ENCODE data around the gene RFK. TPM values are rescaled to one million over a fixed set of nuclear protein-coding genes. Genes with fewer than 3 reads are reported as not detected.

Gene RFK
- total RNA-seq, 4 donors from 2014 or later: 18.0 to 48.3 (median 24.9) TPM

GRCh38 chr9:76415154-76415553 is 20.9 kb upstream of the RFK start:
- H3K9me3 ChIP-seq: no peaks in the 10 kb centered on the region
- no peaks in the 10 kb centered on the region for H3K36me3 ChIP-seq
- TF ChIP-seq, protein P1, sequence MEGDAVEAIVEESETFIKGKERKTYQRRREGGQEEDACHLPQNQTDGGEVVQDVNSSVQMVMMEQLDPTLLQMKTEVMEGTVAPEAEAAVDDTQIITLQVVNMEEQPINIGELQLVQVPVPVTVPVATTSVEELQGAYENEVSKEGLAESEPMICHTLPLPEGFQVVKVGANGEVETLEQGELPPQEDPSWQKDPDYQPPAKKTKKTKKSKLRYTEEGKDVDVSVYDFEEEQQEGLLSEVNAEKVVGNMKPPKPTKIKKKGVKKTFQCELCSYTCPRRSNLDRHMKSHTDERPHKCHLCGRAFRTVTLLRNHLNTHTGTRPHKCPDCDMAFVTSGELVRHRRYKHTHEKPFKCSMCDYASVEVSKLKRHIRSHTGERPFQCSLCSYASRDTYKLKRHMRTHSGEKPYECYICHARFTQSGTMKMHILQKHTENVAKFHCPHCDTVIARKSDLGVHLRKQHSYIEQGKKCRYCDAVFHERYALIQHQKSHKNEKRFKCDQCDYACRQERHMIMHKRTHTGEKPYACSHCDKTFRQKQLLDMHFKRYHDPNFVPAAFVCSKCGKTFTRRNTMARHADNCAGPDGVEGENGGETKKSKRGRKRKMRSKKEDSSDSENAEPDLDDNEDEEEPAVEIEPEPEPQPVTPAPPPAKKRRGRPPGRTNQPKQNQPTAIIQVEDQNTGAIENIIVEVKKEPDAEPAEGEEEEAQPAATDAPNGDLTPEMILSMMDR (IDR thresholded peaks at IDR 0.05): no peak
- TF ChIP-seq POLR2A (IDR thresholded peaks at IDR 0.05): no peak
- no peaks in the 10 kb centered on the region for H3K27me3 ChIP-seq
- H3K27ac ChIP-seq: no peak overlapping the region
- no peak for DNase-seq
- H3K4me1 ChIP-seq: no peaks in the 10 kb centered on the region
- no peak overlapping the region for H3K4me3 ChIP-seq

DNA sequence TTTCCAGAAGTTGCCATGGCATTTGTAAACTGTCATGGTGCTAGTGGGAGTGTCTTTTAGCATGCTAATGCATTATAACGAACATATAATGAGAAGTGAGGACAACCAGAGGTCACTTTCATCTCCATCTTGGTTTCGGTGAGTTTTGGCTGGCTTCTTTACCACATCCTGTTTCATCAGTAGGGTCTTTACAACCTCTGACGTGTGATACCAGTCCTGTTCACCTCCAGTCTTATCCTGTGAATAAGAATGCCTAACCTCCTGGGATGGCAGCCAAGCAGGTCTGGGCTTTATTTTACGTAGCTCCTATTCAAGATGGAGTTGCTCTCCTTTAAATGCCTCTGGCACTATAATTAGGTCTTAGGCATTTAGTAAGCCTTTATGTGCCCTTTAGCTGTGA is 20.4 kb upstream of the RFK start:
- Histone ChIP-seq H3K4me3 (no peak overlapping the region), H3K36me3 (no peaks in the 10 kb centered on the region), H3K9me3 (no peaks in the 10 kb centered on the region), H3K27ac (no peak overlapping the region), H3K4me1 (no peaks in the 10 kb centered on the region), H3K27me3 (no peaks in the 10 kb centered on the region)
- no peak for TF ChIP-seq POLR2A (IDR thresholded peaks at IDR 0.05)
- TF ChIP-seq, protein P1 (IDR thresholded peaks at IDR 0.05): no peak
- DNase-seq: no peak

DNA sequence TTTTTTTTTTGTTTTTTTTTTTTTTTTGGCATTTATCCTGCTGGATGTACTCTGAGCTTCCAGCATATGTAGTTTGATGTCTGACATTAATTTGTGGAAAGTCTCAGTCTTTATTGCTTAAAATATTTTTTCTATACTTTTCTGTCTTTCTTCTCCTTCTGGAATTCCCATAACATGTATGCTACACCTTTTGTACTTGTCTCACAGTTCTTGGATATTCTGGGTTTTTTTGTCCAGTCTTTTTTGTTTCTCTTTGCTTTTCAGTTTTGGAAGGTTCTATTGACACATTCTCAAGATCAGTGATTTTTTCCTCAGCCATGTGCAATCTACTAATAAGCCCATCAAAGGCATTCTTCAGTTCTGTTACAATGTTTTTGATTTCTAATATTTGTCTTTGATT is 19.4 kb upstream of the RFK start:
- no peak for DNase-seq
- no peak overlapping the region for H3K27ac ChIP-seq
- no peaks in the 10 kb centered on the region for H3K36me3 ChIP-seq
- no peaks in the 10 kb centered on the region for H3K27me3 ChIP-seq
- H3K9me3 ChIP-seq: no peaks in the 10 kb centered on the region
- no peak for TF ChIP-seq POLR2A (IDR thresholded peaks at IDR 0.05)
- TF ChIP-seq, protein P1 (IDR thresholded peaks at IDR 0.05): no peak
- no peaks in the 10 kb centered on the region for H3K4me1 ChIP-seq
- no peak overlapping the region for H3K4me3 ChIP-seq

DNA sequence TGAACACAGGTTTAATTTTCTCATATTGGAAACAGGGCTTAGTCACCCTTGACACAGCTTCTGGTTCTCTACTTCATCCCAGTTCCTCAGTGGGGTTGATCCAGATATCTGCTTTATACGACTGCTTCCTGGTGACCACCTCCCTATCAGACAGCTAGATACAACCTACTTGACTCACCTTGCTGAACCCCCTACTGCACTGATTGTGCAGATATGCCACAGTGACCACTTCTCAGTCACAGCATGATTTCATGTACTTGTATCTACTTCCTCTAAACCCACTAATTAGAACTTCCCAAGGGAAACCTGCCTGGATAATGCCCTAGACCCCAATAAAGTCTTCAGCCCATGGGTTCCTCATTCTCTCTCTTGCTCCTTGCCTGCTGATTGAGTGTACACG is 18.4 kb upstream of the RFK start:
- Histone ChIP-seq H3K4me3 (no peak overlapping the region), H3K36me3 (no peaks in the 10 kb centered on the region), H3K9me3 (no peaks in the 10 kb centered on the region), H3K4me1 (no peaks in the 10 kb centered on the region), H3K27me3 (no peaks in the 10 kb centered on the region), H3K27ac (no peak overlapping the region)
- DNase-seq: no peak
- TF ChIP-seq POLR2A (IDR thresholded peaks at IDR 0.05): no peak
- TF ChIP-seq, protein P1 (IDR thresholded peaks at IDR 0.05): no peak

DNA sequence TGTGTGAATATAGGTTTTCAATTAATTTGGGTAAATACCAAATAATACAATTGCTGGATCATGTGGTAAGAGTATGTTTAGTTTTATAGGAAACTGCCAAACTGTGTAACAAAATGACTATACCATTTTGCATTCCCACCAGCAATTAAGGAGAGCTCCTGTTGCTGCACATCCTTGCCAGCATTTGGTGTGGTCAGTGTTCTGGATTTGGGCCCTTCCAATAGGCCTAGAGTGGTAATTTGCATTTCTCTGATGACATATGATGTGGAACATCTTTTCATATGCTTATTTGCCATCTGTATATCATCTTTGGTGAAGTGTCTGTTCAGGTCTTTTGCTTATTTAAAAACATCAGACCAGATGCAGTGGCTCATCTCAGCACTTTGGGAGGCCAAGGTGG is 11.6 kb upstream of the RFK start:
- DNase-seq: no peak
- peaks cover 0 to 19% (median 0%) of the 10 kb centered on the region in 4 donors for H3K4me1 ChIP-seq
- TF ChIP-seq, protein P1 (IDR thresholded peaks at IDR 0.05): no peak
- no peak for TF ChIP-seq POLR2A (IDR thresholded peaks at IDR 0.05)

DNA sequence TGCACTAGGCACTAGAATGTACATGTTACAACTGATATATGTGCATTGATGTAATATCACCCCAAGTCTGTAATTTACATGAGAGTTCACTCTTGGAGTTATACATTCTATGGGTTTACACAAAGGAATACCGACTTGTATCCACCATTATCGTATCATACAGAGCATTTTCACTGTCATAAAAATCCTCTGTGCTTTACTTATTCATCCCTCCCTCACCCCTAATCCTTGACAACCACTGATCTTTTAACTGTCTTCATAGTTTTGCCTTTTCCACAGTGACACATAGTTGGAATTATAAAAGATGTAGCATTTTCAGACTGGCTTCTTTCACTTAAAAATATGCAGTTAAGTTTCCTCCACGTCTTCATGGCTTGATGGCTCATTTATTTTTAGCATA is 11.1 kb upstream of the RFK start:
- H3K27me3 ChIP-seq: no peaks in the 10 kb centered on the region
- H3K4me3 ChIP-seq: no peak overlapping the region
- no peak overlapping the region for H3K27ac ChIP-seq
- no peak for TF ChIP-seq POLR2A (IDR thresholded peaks at IDR 0.05)
- TF ChIP-seq, protein P1 (IDR thresholded peaks at IDR 0.05): no peak
- DNase-seq: no peak
- no peaks in the 10 kb centered on the region for H3K36me3 ChIP-seq
- H3K4me1 ChIP-seq: peaks cover 0 to 19% (median 0%) of the 10 kb centered on the region in 4 donors
- no peaks in the 10 kb centered on the region for H3K9me3 ChIP-seq

More for the DNA sequence above, 11.6 kb upstream of the RFK start:
- Histone ChIP-seq H3K4me3 (no peak overlapping the region), H3K9me3 (no peaks in the 10 kb centered on the region), H3K27me3 (no peaks in the 10 kb centered on the region), H3K27ac (no peak overlapping the region), H3K36me3 (no peaks in the 10 kb centered on the region)

Data from Peyer's patch (tissue), 4 donors.